ENCODE results near the gene DNLZ.

GRCh38 chr9:136371533-136371880 is 8.0 kb upstream of the DNLZ start:
- TF ChIP-seq CTCF (IDR thresholded peaks at IDR 0.05) (no peak), POLR2A (IDR thresholded peaks at IDR 0.05) (no peak)

All from thyroid gland (tissue), 4 donors.